Hypothalamus (tissue), 51 donors: ENCODE measurements around the gene WSCD2.

Experiments used
- DNase-seq, 51 donors: peaks; one replicate each; lab custom pipeline; 2025; lab: John Stamatoyannopoulos, UW

The WSCD2 gene

DNA sequence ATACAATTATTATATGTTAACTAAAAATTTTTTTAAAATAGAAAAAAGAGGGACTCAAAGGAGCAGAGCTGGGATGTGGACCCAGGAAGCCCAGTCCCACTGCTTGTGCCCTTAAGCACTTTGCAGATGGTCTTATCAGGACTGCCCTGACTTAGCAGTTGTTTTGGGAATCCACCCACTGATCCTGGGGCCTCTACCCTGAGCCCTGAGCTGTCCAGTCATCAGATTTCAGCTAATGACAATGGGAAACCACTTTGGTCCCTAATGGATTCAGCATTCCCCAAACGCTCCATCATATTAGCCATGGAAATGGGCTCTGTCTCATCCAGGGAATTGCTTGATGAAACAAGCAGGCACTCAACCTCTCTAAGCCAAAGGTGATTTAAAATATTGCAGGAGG, 22.5 kb upstream of the WSCD2 start:
- DNase-seq: no peak

DNA sequence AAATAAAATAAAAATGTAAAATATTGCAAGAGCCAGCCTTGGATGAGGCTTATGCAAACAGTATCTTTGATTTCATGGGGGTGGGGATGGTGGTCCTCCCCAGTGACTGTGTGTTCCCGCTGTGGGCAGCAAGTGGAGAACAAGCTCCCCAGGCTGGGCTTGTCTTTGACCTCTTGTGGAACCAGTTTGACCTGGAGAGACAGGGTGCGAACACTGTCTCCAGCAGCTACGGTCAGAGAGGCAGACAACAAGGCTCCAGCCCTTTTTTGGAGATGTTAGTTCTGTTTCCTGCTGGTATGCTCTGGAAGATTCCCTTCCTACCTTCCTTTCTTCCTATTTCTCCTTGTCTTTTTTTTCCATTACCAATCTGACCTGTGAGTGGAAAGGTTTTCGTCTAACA, 21.8 kb upstream of the WSCD2 start:
- no peak for DNase-seq

DNA sequence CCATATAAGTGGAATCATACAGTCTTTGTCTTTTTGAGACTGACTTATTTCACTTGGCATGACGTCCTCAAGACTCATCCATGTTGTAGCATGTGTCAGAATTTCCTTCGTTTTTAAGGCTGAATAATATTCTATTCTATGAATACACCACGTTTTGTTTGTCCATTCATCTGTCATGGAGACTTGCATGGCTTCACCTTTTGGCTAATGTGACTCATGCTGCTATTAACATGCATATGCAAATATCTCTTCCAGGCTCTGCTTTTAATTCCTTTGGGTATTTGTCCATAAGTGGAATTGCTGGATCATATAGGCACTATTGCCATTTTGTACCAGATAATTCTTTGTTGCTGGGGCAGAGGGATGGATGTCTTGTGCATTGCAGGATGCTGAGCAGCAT, 19.6 kb upstream of the WSCD2 start:
- DNase-seq: no peak

DNA sequence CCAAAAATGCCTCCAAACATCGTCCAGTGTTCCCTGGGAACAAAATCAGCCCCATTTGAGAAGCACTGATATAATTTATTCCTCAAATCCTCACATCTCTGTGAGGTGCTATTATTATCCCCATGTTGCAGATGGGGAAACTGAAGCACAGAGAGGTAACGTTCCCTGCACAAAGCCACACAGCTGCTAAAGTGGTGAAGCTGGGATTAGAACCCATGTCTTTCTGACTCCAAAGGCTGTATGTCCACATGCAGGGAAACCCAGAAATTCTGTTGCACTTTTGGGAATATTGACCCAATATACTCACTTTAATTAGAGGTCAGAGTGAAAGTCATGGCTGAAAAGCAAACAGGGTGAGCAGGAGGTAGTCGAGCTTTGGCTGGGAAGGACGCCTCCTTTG, 19.1 kb upstream of the WSCD2 start:
- DNase-seq: no peak

DNA sequence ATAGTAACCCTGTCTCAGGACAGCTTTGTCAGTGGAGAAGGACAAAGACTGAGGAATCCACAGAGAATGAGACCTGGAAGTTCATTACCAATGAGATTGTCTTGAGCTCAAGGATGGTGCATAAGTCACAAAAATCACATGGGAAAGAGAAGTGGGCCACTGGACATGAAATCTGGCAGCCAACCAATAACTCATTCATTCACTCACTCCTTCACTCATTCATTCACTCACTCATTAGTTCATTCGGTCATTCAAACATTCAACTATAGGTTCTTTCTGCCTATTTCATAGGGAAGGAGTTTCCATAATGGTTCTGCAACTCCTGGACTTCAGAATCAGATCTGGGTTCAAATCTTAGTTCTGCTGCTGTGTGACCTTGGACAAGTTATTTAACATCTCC, 18.2 kb upstream of the WSCD2 start:
- no peak for DNase-seq

DNA sequence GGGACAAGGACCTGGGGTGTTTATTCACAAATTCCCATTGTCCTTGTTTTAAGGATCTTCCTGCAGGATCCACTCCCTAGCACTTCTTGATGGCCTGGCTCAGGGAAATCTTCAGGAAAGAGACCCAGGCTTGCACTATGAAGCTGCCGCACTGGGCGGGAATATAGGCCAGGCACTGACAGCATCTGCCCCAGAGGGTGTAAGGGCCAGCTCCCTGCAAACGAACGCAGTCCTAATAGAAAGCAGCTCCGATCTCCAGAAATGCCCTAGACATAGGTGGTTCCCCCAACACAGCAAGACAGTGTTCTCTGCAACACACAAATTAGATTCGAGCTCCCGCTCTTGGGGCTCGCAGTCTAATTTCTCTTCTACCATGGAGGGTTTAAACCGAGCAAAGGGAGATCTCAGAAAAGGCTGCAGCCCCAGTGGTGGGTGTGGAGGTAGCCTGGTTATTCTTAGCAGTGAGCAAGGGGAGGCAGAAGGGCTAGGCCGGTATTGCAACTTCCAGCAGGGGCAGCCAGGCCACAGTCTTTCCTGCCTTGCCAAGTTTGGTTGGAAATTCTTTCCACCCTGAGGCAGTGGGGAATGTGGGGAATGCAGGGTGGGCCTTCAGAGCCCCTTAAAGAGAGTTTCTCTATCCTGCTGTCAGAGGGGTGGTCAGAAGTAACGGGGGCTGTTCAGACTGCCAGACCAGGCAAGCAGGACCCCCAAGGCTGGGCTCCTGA, 16.1 kb upstream of the WSCD2 start:
- DNase-seq: no peak

DNA sequence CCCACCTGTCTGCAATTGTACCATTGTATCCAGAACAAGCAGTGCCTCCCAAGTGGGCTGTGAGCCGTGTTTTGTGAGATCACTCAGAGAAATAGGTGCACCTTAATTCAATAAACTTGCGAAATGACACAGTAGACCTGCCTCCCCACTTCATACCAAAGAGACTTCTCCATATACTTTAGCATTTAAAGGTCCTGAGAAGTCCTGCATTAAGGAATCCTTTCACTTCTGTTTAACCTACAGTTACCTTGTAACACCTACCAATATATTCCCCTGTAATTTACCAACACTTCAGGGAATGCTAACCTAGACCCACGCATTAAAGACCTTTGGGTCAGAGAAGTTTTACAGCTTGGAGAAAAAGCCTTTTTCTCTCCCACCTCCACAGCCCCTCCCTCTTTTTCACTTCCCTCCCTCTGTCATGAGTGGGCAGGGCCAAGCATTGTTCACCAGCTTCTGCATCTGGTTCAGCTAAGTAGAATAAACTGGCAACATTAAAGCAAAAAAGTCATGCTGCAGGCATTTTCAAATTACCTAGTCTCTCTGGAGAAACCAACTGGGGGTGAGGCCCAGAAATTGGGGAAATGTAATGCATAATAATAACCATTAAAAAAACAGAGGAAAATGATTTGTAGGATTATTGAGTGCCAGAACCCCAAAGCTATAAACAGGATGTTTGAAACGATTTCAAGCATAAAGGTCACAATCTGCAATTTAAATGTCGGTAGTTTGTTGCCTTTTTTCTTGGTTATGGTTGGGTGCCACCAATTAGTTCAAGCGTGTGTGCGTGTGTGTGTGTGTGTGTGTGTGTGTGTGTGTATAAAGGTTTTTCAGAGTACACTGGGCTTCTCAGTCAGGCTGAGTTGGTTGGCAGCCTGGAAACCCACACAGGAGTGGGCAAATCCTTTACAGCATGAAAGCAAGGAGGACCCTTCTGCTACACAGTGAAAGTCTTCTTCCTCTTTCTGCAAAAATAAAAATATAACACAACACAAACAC, 13.7 kb upstream of the WSCD2 start:
- DNase-seq: peak in 1 of 51 donors; percentile 12

DNA sequence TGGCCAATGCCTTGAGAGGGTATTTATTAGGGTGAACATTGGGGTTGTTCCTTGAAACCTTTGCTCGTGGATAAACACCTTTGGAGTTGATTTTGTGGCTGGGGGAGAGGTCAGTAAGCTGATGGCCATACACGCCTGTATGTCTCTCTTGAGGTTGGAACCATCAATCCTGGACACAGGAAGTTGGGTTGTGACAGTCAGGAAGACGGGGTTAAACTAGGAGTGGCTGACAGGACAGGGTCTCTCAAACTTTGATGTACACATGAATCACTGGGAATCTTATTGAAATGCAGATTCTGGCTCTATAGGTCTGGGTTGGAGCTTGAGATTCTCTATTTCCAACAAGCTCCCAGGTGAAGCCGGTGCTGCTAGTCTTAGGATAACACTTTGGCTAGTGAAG, 12.8 kb upstream of the WSCD2 start:
- DNase-seq: no peak

DNA sequence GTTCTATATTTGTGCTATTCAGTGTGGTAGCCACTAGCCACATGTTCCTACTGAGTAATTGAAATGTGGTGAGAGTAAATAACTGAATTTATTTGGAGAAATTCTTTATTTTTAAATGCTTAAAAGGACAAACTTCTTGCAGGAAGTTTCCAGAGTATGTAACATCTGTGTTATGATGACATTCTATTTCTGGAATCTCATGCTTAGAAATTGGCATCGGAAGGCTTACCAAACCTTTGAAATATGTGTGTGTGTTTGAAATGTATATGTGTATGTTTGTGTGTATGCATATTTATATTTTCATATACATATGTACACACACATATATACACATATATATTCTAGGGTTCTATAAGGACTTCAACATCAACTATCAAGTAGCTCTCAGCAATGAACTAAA, 12.4 kb upstream of the WSCD2 start:
- no peak for DNase-seq

DNA sequence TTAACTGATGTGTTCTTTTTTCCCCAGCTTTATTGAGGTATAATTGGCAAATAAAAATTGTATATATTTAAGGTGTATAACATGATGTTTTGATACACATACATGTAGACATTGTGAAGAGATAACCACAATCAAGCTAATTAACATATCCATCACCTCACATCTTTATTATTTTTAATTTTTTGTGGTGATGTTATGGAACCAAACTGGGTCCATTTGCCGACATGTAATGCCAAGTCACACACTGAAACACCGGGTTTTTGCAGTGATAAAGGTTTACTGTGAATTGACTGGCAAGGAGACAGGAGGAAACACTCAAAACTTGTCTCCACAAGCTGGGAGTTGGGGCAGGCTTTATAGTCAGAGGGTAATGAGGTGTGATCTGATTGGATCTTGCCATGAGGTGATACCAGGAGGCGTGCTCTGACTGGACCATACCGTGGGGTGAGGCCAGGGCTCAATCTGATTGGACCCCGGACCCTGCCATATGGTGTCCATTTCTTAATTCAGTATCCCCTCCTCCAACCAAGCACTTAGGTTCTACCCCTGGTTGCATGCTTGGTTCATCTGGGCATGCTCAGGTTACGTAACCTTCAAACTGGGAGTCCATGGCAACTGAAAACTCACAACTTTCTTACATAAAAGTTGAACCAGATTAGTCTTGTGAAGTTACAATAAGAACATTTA, 11.8 kb upstream of the WSCD2 start:
- no peak for DNase-seq

DNA sequence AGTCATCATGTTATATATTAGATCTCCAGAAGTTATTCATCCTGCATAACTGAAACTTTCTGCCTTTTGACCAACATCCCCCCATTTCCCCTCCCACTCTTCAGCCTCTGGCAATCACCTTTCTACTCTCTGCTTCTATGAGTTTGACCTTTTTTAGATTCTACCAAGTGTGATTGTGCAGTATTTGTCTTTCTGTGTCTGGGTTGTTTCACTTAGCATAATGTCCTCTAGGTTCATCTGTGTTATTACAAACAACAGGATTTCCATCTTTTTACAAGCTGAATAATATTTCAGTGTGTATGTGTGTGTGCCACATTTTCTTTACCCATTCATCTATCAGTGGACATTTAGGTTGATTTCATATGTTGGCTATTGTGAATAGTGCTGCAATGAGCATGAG, 11.2 kb upstream of the WSCD2 start:
- DNase-seq: no peak

DNA sequence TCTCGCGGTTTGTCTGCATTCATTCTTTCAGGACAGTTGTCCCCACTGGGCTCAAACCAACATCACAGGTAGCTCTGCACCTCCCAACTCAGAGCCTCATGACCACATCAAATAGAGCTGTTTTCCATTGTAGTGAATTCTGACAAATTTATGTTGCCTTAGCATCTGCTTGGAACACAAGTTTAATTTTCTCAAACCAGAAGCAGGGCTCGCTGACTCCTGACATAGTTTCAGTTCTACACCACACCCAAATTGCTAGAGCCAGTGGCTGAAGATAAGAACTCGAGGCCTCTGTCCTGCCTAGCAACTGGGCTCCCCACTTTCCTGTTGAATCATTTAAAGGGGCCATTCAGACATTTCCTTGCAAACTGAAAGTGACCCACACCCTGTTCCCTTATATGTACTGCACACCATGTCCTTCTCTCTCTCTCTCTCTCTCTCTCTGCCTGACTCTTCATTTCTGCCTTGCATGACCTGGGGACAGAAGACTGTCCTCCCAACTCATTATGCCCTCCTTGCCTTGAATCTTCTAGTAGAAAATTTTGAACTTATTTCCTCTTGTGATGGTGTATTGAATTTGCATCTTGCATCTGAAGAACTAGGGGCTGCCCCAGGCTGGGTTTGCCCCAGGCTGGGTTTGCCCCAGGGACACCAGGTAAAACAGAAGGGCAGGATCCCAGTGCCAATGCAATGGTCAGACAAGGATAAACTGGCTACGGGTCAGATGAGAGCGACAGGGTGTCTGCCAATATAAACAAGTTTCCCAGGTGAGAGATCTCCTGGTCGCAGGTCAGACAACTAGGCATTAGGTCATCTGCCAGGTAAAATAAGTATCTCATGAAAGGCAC, 9.7 kb upstream of the WSCD2 start:
- DNase-seq: no peak

DNA sequence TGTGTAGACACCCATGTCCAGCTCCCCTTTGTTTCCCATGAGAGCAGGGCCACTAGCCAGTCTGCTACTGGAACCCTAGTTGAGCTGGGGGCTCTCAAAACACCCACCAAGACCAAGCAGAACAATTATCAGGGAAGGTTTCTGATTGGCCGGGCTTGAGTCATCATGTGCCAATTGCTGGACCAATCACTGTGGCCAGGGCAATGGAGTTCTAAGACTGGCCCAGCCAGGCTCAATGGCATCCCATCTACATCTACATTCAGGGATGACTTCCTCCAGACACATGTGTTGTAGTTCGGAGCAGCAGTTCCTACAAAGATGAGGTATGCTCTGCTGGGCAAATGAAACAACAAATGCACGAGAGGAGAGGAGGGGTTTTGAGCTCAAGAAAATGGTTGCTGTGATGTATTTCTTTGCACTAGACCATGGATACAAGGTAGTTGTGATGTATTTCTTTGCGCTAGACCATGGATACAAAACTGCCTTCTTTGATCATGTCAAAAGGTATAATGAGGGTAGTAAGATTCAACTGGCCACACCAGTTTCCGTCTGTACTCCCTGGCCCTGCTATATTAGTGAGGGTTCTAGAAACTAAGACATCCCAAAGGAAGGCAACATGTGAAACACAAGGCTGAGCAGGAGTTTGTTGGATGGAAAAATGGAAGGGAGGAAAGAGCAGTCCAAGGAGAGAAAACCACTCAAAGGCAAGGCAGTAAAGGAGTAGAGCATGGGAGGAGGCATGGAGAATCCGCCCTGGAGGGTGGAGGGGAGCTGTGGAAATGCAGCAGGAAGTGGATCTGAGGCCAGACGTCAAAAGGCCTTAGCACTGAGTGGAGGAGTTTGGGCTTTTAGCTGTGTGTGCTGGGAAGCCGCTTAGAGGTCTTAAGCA, 8.9 kb upstream of the WSCD2 start:
- DNase-seq: no peak

DNA sequence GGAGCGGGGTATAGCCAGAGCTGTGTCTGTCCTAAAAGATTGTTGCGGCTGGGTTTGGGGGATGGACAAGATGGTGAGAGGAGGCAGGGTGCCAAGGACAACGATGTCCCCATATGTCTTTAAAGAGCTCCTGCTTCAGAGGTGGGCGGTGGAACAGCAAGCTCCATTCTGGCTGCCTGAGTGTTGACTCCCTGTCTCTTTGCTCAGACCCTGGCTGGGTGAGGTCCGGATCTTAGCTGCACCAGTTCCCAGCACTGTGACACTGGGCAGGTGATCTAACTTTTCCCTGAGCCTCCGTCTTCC, 8.3 kb upstream of the WSCD2 start:
- no peak for DNase-seq

DNA sequence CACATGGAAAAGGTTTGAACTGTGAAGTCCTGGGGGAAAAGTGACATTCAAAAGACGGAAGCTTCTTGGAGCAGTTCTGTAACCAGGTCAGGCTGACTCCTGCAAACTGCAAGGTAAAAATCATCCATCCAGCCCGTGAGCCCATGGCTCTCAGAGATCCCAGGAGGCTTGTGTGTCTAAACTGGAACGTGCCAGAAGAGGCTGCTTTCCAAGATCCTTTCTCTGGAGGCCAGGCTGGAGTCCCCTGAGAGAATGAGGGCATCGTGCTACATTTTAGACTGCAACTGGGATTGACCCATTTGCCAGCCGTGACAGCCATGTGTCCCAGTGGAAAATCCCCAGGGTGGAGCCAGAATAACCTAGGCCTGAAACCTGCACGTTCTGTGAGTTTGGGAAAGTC, 7.8 kb upstream of the WSCD2 start:
- no peak for DNase-seq

DNA sequence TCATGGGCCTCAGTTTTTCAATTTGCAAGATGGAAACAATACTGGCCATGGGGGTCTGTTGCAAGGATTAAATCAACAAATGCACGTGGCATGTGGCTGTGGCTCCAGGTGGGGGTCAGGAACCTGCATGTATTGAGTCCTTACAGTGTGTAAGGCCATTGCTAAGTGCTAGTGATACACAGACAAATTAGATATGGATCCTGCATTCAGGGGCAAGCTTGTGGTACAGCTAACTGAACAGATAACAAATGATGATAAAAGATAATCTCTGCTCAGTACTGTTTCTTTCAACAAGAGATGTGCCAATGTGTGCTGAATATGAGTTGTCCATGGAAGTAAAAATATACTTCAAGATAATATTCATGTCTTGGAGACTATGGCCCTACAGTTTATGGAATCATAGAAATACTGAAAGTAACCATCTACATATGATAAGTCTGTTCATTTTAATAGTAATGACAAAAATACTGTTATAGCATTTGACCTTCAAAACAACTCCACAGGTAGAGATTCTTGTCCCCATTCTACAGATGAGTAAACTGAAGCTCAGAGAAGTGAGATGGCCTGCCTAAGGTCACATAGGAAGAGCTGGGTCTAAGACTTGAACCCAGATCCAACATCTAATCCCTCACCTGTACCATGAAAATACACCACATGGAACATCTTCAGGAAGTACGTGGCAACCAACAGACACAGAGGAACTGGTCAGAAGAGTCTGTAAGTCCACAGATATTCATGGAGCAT, 7.2 kb upstream of the WSCD2 start:
- no peak for DNase-seq

DNA sequence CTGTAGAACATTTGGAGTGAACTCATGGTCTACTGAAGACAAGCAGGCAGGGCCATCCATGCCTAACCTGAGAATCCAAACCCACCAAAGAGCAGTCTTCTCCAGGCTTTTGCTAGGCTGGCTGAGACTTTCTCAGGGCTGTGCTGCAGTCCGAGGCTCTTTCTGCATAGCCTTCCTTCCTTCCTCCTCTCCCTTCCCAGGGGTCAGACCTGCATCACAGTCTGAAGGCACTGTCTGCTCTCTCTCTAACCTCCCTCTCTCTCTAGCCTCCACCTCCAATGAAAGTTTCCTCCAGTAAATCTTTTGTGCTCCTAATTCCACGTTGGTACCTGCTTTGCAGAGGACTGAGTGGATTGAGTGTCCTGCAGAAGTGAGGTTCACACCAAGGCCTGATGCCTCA, 6.4 kb upstream of the WSCD2 start:
- no peak for DNase-seq

DNA sequence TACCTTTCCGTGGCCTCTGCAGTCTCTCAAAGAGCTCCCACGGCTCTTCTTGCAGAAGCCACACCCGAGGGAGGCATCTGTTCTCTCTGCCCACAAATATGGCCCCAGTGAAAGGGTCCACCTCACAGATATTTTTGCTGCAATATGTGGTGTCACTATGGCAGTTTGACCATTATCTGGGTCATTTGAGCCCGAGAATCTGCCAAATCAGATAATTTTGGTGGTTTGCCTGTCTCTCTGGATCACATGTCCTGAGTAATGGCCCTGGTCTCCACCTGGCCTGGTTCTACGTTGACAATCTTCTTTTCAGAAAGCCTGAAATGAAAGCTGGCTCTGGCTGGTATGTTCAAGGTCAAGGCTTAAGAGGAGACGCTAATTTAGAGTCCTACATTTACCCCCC, 5.7 kb upstream of the WSCD2 start:
- no peak for DNase-seq

DNA sequence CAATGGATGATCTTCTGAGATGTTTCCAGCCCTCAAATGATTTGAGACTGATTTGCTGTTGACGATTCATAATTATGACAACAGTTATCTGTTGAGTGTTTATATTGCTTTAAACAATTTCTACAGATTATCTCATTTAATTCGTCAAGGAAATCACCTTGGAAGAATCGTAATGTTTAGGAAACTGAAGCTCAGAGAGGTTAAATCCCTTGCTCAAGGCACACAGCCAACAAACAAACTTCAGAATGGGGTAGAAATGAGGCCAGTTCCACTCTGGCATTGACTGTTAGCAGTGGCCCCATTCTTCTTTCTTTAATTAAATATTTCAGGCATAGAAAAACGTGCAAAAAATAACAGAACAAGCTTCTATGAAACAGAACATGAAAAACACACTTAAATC, 4.0 kb upstream of the WSCD2 start:
- no peak for DNase-seq
